ENCODE results near the gene C1orf159.

Gene C1orf159

GRCh38 chr1:1088029-1088800, 27.7 kb downstream of the C1orf159 start:
- TF ChIP-seq GATA2 (IDR thresholded peaks at IDR 0.05; ENCODE audit: low read depth, low read length) = no peak
- TF ChIP-seq GATA3 (IDR thresholded peaks at IDR 0.05; ENCODE audit: low read depth, low read length) = no peak

GRCh38 chr1:1087351-1088028, 28.4 kb downstream of the C1orf159 start:
- TF ChIP-seq GATA2 (IDR thresholded peaks at IDR 0.05; ENCODE audit: low read depth, low read length) (no peak), GATA3 (IDR thresholded peaks at IDR 0.05; ENCODE audit: low read depth, low read length) (no peak)

GRCh38 chr1:1086911-1087341, 29.0 kb downstream of the C1orf159 start:
- no peak for TF ChIP-seq GATA3 (IDR thresholded peaks at IDR 0.05; ENCODE audit: low read depth, low read length)
- no peak for TF ChIP-seq GATA2 (IDR thresholded peaks at IDR 0.05; ENCODE audit: low read depth, low read length)

GRCh38 chr1:1085911-1086841, 29.7 kb downstream of the C1orf159 start:
- no peak for TF ChIP-seq GATA2 (IDR thresholded peaks at IDR 0.05; ENCODE audit: low read depth, low read length)
- TF ChIP-seq GATA3 (IDR thresholded peaks at IDR 0.05; ENCODE audit: low read depth, low read length) = no peak

GRCh38 chr1:1085171-1085841, 30.6 kb downstream of the C1orf159 start:
- TF ChIP-seq GATA2 (IDR thresholded peaks at IDR 0.05; ENCODE audit: low read depth, low read length) = no peak
- TF ChIP-seq GATA3 (IDR thresholded peaks at IDR 0.05; ENCODE audit: low read depth, low read length) = no peak

- TF ChIP-seq GATA3 (IDR thresholded peaks at IDR 0.05; ENCODE audit: low read depth, low read length) (no peak), GATA2 (IDR thresholded peaks at IDR 0.05; ENCODE audit: low read depth, low read length) (no peak)
These were observed 31.3 kb downstream of the C1orf159 start for GRCh38 chr1:1084372-1085170.

GRCh38 chr1:1083416-1084371, 32.2 kb downstream of the C1orf159 start:
- TF ChIP-seq GATA2 (IDR thresholded peaks at IDR 0.05; ENCODE audit: low read depth, low read length) (no peak), GATA3 (IDR thresholded peaks at IDR 0.05; ENCODE audit: low read depth, low read length) (no peak)

GRCh38 chr1:1082776-1083415, 33.0 kb downstream of the C1orf159 start:
- TF ChIP-seq GATA2 (IDR thresholded peaks at IDR 0.05; ENCODE audit: low read depth, low read length) (no peak), GATA3 (IDR thresholded peaks at IDR 0.05; ENCODE audit: low read depth, low read length) (no peak)

GRCh38 chr1:1082239-1082775, 33.6 kb downstream of the C1orf159 start:
- no peak for TF ChIP-seq GATA2 (IDR thresholded peaks at IDR 0.05; ENCODE audit: low read depth, low read length)

GRCh38 chr1:1081311-1082238, 34.3 kb downstream of the C1orf159 start:
- TF ChIP-seq GATA3 (IDR thresholded peaks at IDR 0.05; ENCODE audit: low read depth, low read length) = no peak

Measured in SH-SY5Y (cell line).